HepG2 (cell line): ENCODE measurements around the gene PDE3A. TPM values are rescaled to one million over a fixed set of nuclear protein-coding genes. Genes with fewer than 3 reads are reported as not detected.

Experiments used
- CC2D1A ChIP-seq: sonication (generic); formaldehyde crosslinking; IDR thresholded peaks from 2 replicates; pipeline ENCODE4 v1.8.1; 2023; ENCODE audit warnings: mild to moderate bottlenecking, missing genetic modification reagents
- ZNF441 ChIP-seq: sonication (generic); formaldehyde crosslinking; IDR thresholded peaks from 2 replicates; pipeline ENCODE4 v1.7.0; 2021; ENCODE audit warnings: missing genetic modification reagents, borderline replicate concordance
- polyA plus RNA-seq, 8 experiments: library from polyadenylated mRNA; depleted of rRNA in 3 of 8; stranded (reverse) in 7 of 8; unstranded in 1 of 8; fragments of >200 nt; fragmentation: Illumina TruSeq in 4 of 8; extraction: Trizol in 4 of 8; gene quantifications; 2 replicates each; pipeline versions ENCODE4 v1.2.1 to v1.2.3, GENCODE V29; 2011 to 2016; ENCODE audit warnings: low read depth in 4 of 8, missing spikeins in 1 of 8, mixed read lengths in 1 of 8; ENCODE audit not compliant: insufficient read depth in 1 of 8
- total RNA-seq, 5 experiments: library from RNA; depleted of rRNA; stranded (reverse); fragments of >200 nt; fragmentation: Illumina TruSeq; extraction: Trizol; gene quantifications; 2 replicates each; pipeline ENCODE4 v1.2.3, GENCODE V29; 2016; ENCODE audit warnings: low read depth in 1 of 5
- TF ChIP-seq, protein P1 (sequence below), 2 experiments: fragments of 450-650 bp in 1 of 2; sonication (generic) in 1 of 2; formaldehyde crosslinking in 1 of 2; IDR thresholded peaks; 2 replicates each; pipeline versions ENCODE4 v1.6.1 to v1.8.0; 2016 to 2022; ENCODE audit warnings: antibody characterized with exemption in 1 of 2, mild to moderate bottlenecking in 1 of 2, missing genetic modification reagents in 1 of 2
- TF ChIP-seq, protein P2 (sequence below): sonication (generic); formaldehyde crosslinking; IDR thresholded peaks from 2 replicates; pipeline ENCODE4 v1.4.0; 2020; ENCODE audit warnings: mild to moderate bottlenecking, missing genetic modification reagents

PDE3A gene
- total and polyA plus RNA-seq, 2 of the 13 experiments (the other 11 are each of a cell fraction or from before 2014, with no cell fraction given): 0.77 to 1.5 TPM

- TF ChIP-seq, protein P1, sequence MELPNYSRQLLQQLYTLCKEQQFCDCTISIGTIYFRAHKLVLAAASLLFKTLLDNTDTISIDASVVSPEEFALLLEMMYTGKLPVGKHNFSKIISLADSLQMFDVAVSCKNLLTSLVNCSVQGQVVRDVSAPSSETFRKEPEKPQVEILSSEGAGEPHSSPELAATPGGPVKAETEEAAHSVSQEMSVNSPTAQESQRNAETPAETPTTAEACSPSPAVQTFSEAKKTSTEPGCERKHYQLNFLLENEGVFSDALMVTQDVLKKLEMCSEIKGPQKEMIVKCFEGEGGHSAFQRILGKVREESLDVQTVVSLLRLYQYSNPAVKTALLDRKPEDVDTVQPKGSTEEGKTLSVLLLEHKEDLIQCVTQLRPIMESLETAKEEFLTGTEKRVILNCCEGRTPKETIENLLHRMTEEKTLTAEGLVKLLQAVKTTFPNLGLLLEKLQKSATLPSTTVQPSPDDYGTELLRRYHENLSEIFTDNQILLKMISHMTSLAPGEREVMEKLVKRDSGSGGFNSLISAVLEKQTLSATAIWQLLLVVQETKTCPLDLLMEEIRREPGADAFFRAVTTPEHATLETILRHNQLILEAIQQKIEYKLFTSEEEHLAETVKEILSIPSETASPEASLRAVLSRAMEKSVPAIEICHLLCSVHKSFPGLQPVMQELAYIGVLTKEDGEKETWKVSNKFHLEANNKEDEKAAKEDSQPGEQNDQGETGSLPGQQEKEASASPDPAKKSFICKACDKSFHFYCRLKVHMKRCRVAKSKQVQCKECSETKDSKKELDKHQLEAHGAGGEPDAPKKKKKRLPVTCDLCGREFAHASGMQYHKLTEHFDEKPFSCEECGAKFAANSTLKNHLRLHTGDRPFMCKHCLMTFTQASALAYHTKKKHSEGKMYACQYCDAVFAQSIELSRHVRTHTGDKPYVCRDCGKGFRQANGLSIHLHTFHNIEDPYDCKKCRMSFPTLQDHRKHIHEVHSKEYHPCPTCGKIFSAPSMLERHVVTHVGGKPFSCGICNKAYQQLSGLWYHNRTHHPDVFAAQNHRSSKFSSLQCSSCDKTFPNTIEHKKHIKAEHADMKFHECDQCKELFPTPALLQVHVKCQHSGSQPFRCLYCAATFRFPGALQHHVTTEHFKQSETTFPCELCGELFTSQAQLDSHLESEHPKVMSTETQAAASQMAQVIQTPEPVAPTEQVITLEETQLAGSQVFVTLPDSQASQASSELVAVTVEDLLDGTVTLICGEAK (IDR thresholded peaks at IDR 0.05): no peak
- TF ChIP-seq, protein P1 (CRISPR knock-in tag; IDR thresholded peaks at IDR 0.05): no peak
- TF ChIP-seq, protein P2, sequence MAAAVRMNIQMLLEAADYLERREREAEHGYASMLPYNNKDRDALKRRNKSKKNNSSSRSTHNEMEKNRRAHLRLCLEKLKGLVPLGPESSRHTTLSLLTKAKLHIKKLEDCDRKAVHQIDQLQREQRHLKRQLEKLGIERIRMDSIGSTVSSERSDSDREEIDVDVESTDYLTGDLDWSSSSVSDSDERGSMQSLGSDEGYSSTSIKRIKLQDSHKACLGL (CRISPR knock-in tag): no peak
- TF ChIP-seq ZNF441 (CRISPR knock-in tag) (no peak), CC2D1A (CRISPR knock-in tag) (no peak)
Observed at GRCh38 chr12:20704860-20705259, 336.5 kb downstream of the PDE3A start (continued).
